Body of pancreas (tissue), 4 donors: ENCODE data around the gene CADM2.

Source experiments
- POLR2A ChIP-seq, 3 donors: fragments of 450-650 bp; IDR thresholded peaks; one replicate each; pipeline ENCODE4 v1.6.1; 2016; ENCODE audit warnings: antibody characterized with exemption in 3 of 3, mild to moderate bottlenecking in 2 of 3
- TF ChIP-seq, protein P1 (sequence below), 7 experiments: fragments of 450-650 bp in 4 of 7; fragments of 200-600 bp in 3 of 7; sonication (generic) in 3 of 7; IDR thresholded peaks; one replicate each; pipeline ENCODE4 v1.5.1; 2016 to 2019; ENCODE audit warnings: antibody characterized with exemption in 7 of 7

GRCh38 chr3:85758442-85758841, 799.7 kb downstream of the CADM2 start:
- TF ChIP-seq, protein P1, sequence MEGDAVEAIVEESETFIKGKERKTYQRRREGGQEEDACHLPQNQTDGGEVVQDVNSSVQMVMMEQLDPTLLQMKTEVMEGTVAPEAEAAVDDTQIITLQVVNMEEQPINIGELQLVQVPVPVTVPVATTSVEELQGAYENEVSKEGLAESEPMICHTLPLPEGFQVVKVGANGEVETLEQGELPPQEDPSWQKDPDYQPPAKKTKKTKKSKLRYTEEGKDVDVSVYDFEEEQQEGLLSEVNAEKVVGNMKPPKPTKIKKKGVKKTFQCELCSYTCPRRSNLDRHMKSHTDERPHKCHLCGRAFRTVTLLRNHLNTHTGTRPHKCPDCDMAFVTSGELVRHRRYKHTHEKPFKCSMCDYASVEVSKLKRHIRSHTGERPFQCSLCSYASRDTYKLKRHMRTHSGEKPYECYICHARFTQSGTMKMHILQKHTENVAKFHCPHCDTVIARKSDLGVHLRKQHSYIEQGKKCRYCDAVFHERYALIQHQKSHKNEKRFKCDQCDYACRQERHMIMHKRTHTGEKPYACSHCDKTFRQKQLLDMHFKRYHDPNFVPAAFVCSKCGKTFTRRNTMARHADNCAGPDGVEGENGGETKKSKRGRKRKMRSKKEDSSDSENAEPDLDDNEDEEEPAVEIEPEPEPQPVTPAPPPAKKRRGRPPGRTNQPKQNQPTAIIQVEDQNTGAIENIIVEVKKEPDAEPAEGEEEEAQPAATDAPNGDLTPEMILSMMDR (IDR thresholded peaks at IDR 0.05) = no peak
- no peak for TF ChIP-seq POLR2A (IDR thresholded peaks at IDR 0.05)
